ENCODE results near the gene TPP1. TPM values are rescaled to one million over a fixed set of nuclear protein-coding genes. Genes with fewer than 3 reads are reported as not detected.

TPP1 gene
- total and polyA plus RNA-seq, 4 donors = 57.6 to 169 (median 137) TPM

- no peaks in the 10 kb centered on the region for H3K27me3 ChIP-seq (ENCODE audit: control insufficient read depth in 3 of 3, insufficient read depth in 3 of 3, low read length in 2 of 3)
- DNase-seq = no peak
- TF ChIP-seq, protein P1, sequence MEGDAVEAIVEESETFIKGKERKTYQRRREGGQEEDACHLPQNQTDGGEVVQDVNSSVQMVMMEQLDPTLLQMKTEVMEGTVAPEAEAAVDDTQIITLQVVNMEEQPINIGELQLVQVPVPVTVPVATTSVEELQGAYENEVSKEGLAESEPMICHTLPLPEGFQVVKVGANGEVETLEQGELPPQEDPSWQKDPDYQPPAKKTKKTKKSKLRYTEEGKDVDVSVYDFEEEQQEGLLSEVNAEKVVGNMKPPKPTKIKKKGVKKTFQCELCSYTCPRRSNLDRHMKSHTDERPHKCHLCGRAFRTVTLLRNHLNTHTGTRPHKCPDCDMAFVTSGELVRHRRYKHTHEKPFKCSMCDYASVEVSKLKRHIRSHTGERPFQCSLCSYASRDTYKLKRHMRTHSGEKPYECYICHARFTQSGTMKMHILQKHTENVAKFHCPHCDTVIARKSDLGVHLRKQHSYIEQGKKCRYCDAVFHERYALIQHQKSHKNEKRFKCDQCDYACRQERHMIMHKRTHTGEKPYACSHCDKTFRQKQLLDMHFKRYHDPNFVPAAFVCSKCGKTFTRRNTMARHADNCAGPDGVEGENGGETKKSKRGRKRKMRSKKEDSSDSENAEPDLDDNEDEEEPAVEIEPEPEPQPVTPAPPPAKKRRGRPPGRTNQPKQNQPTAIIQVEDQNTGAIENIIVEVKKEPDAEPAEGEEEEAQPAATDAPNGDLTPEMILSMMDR (IDR thresholded peaks at IDR 0.05; ENCODE audit: control extremely low read depth, extremely low read depth) = no peak
- H3K9ac ChIP-seq (ENCODE audit: insufficient read depth in 1 of 2, low read length in 2 of 2) = no peak overlapping the region
- no peak overlapping the region for H3K4me3 ChIP-seq
- no peak for ATAC-seq (ENCODE audit: insufficient read depth, low FRiP score)
- H3K36me3 ChIP-seq (ENCODE audit: control insufficient read depth in 4 of 4, insufficient read depth in 4 of 4, low read length in 4 of 4) = peaks cover 14 to 45% (median 32%) of the 10 kb centered on the region in 4 donors
- no peak overlapping the region for H3K27ac ChIP-seq (ENCODE audit: low read depth in 1 of 2, low read length in 1 of 2)
- H3K9me3 ChIP-seq (ENCODE audit: control insufficient read depth in 4 of 4, insufficient read depth in 3 of 4, low read length in 3 of 4) = no peaks in the 10 kb centered on the region
- WGBS, 2 donors = 91 to 93% methylated on average over 6 of the region's 6 CpGs
- peaks cover 5 to 42% (median 26%) of the 10 kb centered on the region in 5 donors for H3K4me1 ChIP-seq (ENCODE audit: control insufficient read depth in 5 of 5, insufficient read depth in 5 of 5, low read length in 5 of 5)
Observed at GRCh38 chr11:6610591-6610990, 8.6 kb downstream of the TPP1 start.

DNA sequence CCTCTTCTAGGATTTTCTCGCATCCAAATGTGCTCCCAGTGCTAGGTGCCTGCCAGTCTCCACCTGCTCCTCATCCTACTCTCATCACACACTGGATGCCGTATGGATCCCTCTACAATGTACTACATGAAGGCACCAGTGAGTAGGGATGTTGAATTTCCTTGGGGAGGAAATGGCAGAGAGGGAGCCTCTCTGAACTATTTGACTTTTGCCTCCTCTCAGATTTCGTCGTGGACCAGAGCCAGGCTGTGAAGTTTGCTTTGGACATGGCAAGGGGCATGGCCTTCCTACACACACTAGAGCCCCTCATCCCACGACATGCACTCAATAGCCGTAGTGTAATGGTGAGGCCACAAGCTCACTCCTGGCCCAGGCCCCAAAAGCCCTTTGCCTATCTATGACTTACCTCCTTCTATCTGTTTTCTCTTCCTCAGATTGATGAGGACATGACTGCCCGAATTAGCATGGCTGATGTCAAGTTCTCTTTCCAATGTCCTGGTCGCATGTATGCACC lies 9.7 kb downstream of the TPP1 start:
- ATAC-seq (ENCODE audit: insufficient read depth, low FRiP score) (no peak), DNase-seq (no peak)
- Histone ChIP-seq H3K9ac (ENCODE audit: insufficient read depth in 1 of 2, low read length in 2 of 2) (no peak overlapping the region), H3K27ac (ENCODE audit: low read depth in 1 of 2, low read length in 1 of 2) (peak overlapping the region in 1 of 2 donors; percentile 31), H3K4me3 (no peak overlapping the region), H3K4me1 (ENCODE audit: control insufficient read depth in 5 of 5, insufficient read depth in 5 of 5, low read length in 5 of 5) (peaks cover 5 to 52% (median 31%) of the 10 kb centered on the region in 5 donors), H3K9me3 (ENCODE audit: control insufficient read depth in 4 of 4, insufficient read depth in 3 of 4, low read length in 3 of 4) (no peaks in the 10 kb centered on the region), H3K27me3 (ENCODE audit: control insufficient read depth in 3 of 3, insufficient read depth in 3 of 3, low read length in 2 of 3) (no peaks in the 10 kb centered on the region), H3K36me3 (ENCODE audit: control insufficient read depth in 4 of 4, insufficient read depth in 4 of 4, low read length in 4 of 4) (peaks cover 14 to 39% (median 28%) of the 10 kb centered on the region in 4 donors)
- TF ChIP-seq, protein P1 (IDR thresholded peaks at IDR 0.05; ENCODE audit: control extremely low read depth, extremely low read depth) = no peak
- WGBS, 2 donors = 80 to 88% methylated on average over 8 of the region's 8 CpGs

DNA sequence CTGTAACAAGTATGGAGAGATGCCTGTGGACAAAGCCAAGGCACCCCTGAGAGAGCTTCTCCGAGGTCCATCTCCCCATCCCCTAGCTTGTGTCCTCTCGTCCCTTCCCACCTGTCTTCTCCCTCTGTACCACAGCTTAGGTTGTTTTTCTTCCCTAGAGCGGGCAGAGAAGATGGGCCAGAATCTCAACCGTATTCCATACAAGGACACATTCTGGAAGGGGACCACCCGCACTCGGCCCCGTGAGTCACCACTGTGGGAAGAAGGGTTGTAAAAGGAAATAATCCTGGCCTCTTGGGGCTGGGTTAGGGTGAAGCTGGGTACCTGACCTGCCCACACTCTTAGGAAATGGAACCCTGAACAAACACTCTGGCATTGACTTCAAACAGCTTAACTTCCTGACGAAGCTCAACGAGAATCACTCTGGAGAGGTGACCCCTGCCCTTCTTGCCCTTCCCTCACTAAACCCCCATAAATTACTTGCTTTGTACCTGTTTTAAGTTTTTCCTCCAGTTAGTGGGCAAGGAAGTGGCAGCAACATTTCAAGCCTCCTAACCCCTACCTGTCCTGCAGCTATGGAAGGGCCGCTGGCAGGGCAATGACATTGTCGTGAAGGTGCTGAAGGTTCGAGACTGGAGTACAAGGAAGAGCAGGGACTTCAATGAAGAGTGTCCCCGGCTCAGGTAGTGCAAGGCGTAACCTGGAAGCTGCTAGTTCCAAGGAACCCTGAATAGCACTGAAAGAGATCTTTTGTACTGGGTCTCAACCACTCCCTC lies 10.3 kb downstream of the TPP1 start:
- Histone ChIP-seq H3K9ac (ENCODE audit: insufficient read depth in 1 of 2, low read length in 2 of 2) (no peak overlapping the region), H3K9me3 (ENCODE audit: control insufficient read depth in 4 of 4, insufficient read depth in 3 of 4, low read length in 3 of 4) (no peaks in the 10 kb centered on the region), H3K36me3 (ENCODE audit: control insufficient read depth in 4 of 4, insufficient read depth in 4 of 4, low read length in 4 of 4) (peaks cover 14 to 35% (median 27%) of the 10 kb centered on the region in 4 donors), H3K27ac (ENCODE audit: low read depth in 1 of 2, low read length in 1 of 2) (peak overlapping the region in 1 of 2 donors; percentile 52), H3K4me1 (ENCODE audit: control insufficient read depth in 5 of 5, insufficient read depth in 5 of 5, low read length in 5 of 5) (peaks cover 5 to 53% (median 32%) of the 10 kb centered on the region in 5 donors), H3K4me3 (no peak overlapping the region), H3K27me3 (ENCODE audit: control insufficient read depth in 3 of 3, insufficient read depth in 3 of 3, low read length in 2 of 3) (no peaks in the 10 kb centered on the region)
- ATAC-seq (ENCODE audit: insufficient read depth, low FRiP score) = no peak
- 83 to 92% methylated on average over 14 of the region's 14 CpGs for WGBS, 2 donors
- DNase-seq = no peak
- TF ChIP-seq, protein P1 (IDR thresholded peaks at IDR 0.05; ENCODE audit: control extremely low read depth, extremely low read depth) = no peak

All from lung (tissue), 12 donors.